ENCODE data around the gene GRIA1. TPM values are rescaled to one million over a fixed set of nuclear protein-coding genes. Genes with fewer than 3 reads are reported as not detected.

GRIA1 gene
- total RNA-seq, 2 experiments from 2014 or later, result not detected

- ATAC-seq (no peak), DNase-seq (no peak)
- ChIA-PET POLR2A (no interaction called here), CTCF (no interaction called here)
- Mint-ChIP-seq H3K4me3 (no peak overlapping the region), H3K9me3 (ENCODE audit: low read depth) (no peaks in the 10 kb centered on the region), H3K4me1 (no peaks in the 10 kb centered on the region), H3K27ac (no peak overlapping the region), H3K27me3 (no peaks in the 10 kb centered on the region), H3K36me3 (ENCODE audit: low read depth) (no peaks in the 10 kb centered on the region)
- intact Hi-C loops (cut with DNase I, micrococcal nuclease), result no loop called here
These were observed 35.1 kb downstream of the GRIA1 start for GRCh38 chr5:153525536-153525935.

DNA sequence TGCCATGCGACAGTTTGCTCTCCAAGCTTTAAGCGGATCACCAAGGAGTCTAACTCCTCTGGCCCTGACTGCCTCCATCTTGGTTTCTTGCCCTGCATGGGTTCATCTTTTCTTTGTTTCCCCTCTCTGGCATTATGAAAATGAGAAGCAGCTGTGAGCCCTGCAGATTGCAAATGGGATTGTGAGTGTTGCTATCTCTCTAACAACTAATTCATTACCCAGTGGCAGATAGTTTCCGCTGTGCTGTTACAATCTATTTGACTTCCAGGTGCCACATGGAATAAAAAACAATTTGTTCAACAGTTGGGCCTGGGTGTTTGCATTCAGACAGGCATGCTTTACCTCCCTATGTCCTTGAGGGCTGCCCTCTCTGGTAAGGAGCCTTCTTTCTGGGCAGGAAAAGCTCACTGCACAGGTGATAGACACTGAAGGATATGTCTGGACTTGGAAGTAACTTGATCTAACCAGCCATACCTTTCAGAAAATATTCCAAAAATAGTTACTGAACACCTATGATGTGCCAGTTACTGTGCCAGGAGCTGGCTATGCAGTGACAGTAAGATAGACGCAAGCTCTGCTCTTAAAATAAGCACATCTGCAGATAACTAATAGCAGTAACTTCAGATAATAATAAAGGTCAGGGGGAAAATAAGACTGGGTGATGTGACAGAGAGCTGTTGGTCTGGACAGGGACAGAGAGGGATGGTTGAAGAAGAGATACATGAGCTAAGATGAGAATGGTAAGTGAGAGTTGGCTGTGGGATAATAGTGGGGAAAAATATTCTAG lies 40.1 kb downstream of the GRIA1 start:
- DNase-seq, result no peak
- no peak for ATAC-seq
- intact Hi-C loops (cut with DNase I, micrococcal nuclease), result no loop called here
- Mint-ChIP-seq H3K4me3 (no peak overlapping the region), H3K27me3 (no peaks in the 10 kb centered on the region), H3K27ac (no peak overlapping the region), H3K4me1 (no peaks in the 10 kb centered on the region), H3K9me3 (ENCODE audit: low read depth) (no peaks in the 10 kb centered on the region), H3K36me3 (ENCODE audit: low read depth) (no peaks in the 10 kb centered on the region)
- CTCF ChIA-PET, result interaction anchor here (0.7 kb wide), 1 partner anchor 143 kb away, joined by 5 read pairs; no protein-coding TSS in a partner anchor
- POLR2A ChIA-PET, result no interaction called here

GRCh38 chr5:153533546-153533945 lies 43.1 kb downstream of the GRIA1 start:
- H3K27me3 Mint-ChIP-seq, result no peaks in the 10 kb centered on the region
- CTCF ChIA-PET, result interaction anchor here (0.6 kb wide), 2 partner anchors 144 to 418 kb away, joined by 3 read pairs; no protein-coding TSS in a partner anchor
- DNase-seq (no peak), ATAC-seq (no peak)
- no peak overlapping the region for H3K4me3 Mint-ChIP-seq
- no peak overlapping the region for H3K27ac Mint-ChIP-seq
- H3K36me3 Mint-ChIP-seq (ENCODE audit: low read depth), result no peaks in the 10 kb centered on the region
- no peaks in the 10 kb centered on the region for H3K4me1 Mint-ChIP-seq
- intact Hi-C loops (cut with DNase I, micrococcal nuclease), result no loop called here
- POLR2A ChIA-PET, result no interaction called here
- no peaks in the 10 kb centered on the region for H3K9me3 Mint-ChIP-seq (ENCODE audit: low read depth)

DNA sequence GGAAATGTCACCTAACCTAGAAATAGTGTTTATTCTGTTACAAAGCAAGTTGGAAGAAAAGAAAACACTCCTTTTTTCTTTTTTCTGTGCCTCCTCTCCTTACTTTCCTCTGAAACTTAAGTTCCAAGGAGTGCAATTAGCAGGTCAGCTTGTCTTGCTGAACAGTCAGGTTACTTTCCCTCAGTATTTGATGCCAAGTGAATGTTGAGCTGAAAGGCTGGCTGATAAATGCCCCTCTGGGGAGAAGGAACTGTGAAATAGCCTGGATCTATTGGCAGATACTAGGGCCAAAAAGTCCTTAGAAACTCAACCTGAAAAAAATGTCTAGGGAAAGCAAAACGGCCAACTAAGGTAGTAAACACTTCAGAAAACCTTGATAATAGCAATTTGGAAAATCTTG lies 43.6 kb downstream of the GRIA1 start:
- ATAC-seq, result no peak
- Mint-ChIP-seq H3K4me3 (no peak overlapping the region), H3K27ac (no peak overlapping the region), H3K36me3 (ENCODE audit: low read depth) (no peaks in the 10 kb centered on the region), H3K4me1 (no peaks in the 10 kb centered on the region), H3K9me3 (ENCODE audit: low read depth) (no peaks in the 10 kb centered on the region), H3K27me3 (no peaks in the 10 kb centered on the region)
- ChIA-PET CTCF (no interaction called here), POLR2A (no interaction called here)
- no peak for DNase-seq
- intact Hi-C loops (cut with DNase I, micrococcal nuclease), result no loop called here

GRCh38 chr5:153537207-153537606 lies 46.7 kb downstream of the GRIA1 start:
- H3K4me3 Mint-ChIP-seq, result no peak overlapping the region
- no peaks in the 10 kb centered on the region for H3K9me3 Mint-ChIP-seq (ENCODE audit: low read depth)
- intact Hi-C loops (cut with DNase I, micrococcal nuclease), result no loop called here
- POLR2A ChIA-PET, result no interaction called here
- no peak overlapping the region for H3K27ac Mint-ChIP-seq
- H3K36me3 Mint-ChIP-seq (ENCODE audit: low read depth), result no peaks in the 10 kb centered on the region
- DNase-seq (no peak), ATAC-seq (no peak)
- CTCF ChIA-PET, result interaction anchor here (0.5 kb wide), 1 partner anchor 27 kb away, joined by 3 read pairs; no protein-coding TSS in a partner anchor
- H3K4me1 Mint-ChIP-seq, result no peaks in the 10 kb centered on the region
- peaks cover 2% of the 10 kb centered on the region for H3K27me3 Mint-ChIP-seq

GRCh38 chr5:153539983-153540382 lies 49.5 kb downstream of the GRIA1 start:
- H3K4me1 Mint-ChIP-seq, result no peaks in the 10 kb centered on the region
- no peak for DNase-seq
- CTCF ChIA-PET, result interaction anchor here (0.8 kb wide), 1 partner anchor 340 kb away, joined by 3 read pairs; no protein-coding TSS in a partner anchor
- H3K4me3 Mint-ChIP-seq, result no peak overlapping the region
- H3K27me3 Mint-ChIP-seq, result peaks cover 2% of the 10 kb centered on the region
- intact Hi-C loops (cut with DNase I, micrococcal nuclease), result no loop called here
- no peak overlapping the region for H3K27ac Mint-ChIP-seq
- POLR2A ChIA-PET, result no interaction called here
- peaks cover 2% of the 10 kb centered on the region for H3K9me3 Mint-ChIP-seq (ENCODE audit: low read depth)
- no peak for ATAC-seq
- H3K36me3 Mint-ChIP-seq (ENCODE audit: low read depth), result no peaks in the 10 kb centered on the region

DNA sequence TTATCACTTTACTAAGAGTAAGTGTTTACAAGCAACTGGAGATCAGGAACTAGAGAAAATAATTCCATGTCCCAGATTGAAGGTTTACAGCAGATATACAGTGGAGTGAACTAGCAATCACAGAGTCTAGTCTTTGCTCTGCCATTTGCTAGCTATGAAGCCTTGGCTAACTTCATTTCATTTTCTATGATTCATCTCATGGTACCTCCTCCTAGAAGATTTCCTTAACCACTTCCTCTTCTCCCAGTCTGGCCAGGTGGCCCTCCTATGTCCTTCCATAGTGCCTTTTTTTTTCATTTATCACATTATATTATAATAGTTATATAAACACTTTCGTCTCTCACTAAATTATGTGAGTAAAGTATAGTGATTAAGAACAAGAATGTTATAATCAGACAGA lies 52.1 kb downstream of the GRIA1 start:
- no peak for ATAC-seq
- ChIA-PET POLR2A (no interaction called here), CTCF (no interaction called here)
- Mint-ChIP-seq H3K9me3 (ENCODE audit: low read depth) (peaks cover 2% of the 10 kb centered on the region), H3K4me3 (no peak overlapping the region), H3K27me3 (peaks cover 2% of the 10 kb centered on the region), H3K27ac (no peak overlapping the region), H3K4me1 (no peaks in the 10 kb centered on the region), H3K36me3 (ENCODE audit: low read depth) (no peaks in the 10 kb centered on the region)
- no peak for DNase-seq
- intact Hi-C loops (cut with DNase I, micrococcal nuclease), result no loop called here

GRCh38 chr5:153543288-153543687 lies 52.8 kb downstream of the GRIA1 start:
- Mint-ChIP-seq H3K4me1 (no peaks in the 10 kb centered on the region), H3K4me3 (no peak overlapping the region), H3K27ac (no peak overlapping the region), H3K36me3 (ENCODE audit: low read depth) (no peaks in the 10 kb centered on the region), H3K9me3 (ENCODE audit: low read depth) (peaks cover 2% of the 10 kb centered on the region), H3K27me3 (peaks cover 2% of the 10 kb centered on the region)
- intact Hi-C loops (cut with DNase I, micrococcal nuclease), result no loop called here
- POLR2A ChIA-PET, result no interaction called here
- no peak for DNase-seq
- ATAC-seq, result no peak
- CTCF ChIA-PET, result interaction anchor here (0.8 kb wide), 1 partner anchor 441 kb away, joined by 3 read pairs; no protein-coding TSS in a partner anchor

- Mint-ChIP-seq H3K27ac (no peak overlapping the region), H3K36me3 (ENCODE audit: low read depth) (no peaks in the 10 kb centered on the region)
These were observed 53.5 kb downstream of the GRIA1 start for GRCh38 chr5:153543959-153544470.

DNA sequence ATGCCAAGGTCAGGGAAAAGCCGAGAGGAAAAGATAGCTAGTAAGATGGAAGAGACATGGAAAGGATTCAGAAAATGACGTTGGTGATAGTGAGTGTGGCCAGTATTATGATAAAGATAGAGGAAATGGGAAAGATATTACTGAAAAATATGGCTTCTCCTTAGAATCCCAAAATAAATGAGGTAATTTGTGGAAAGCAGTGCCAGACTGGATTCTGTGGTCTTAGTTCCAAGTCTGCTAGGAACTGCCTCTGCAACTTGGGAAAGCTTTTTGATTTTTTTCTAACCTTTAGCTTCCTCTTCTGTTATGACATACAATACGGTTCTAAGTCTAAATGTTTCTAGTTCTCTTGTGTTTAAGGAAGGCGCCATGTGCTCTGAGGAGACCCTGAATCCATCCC lies 54.2 kb downstream of the GRIA1 start:
- no peak for DNase-seq
- ATAC-seq, result no peak
- CTCF ChIA-PET, result no interaction called here
- no peaks in the 10 kb centered on the region for H3K36me3 Mint-ChIP-seq (ENCODE audit: low read depth)
- no peak overlapping the region for H3K27ac Mint-ChIP-seq
- H3K27me3 Mint-ChIP-seq, result peaks cover 2% of the 10 kb centered on the region
- H3K4me3 Mint-ChIP-seq, result no peak overlapping the region
- intact Hi-C loops (cut with DNase I, micrococcal nuclease), result no loop called here
- POLR2A ChIA-PET, result no interaction called here
- H3K4me1 Mint-ChIP-seq, result no peaks in the 10 kb centered on the region
- H3K9me3 Mint-ChIP-seq (ENCODE audit: low read depth), result peaks cover 2% of the 10 kb centered on the region

More at GRCh38 chr5:153543959-153544470, 53.5 kb downstream of the GRIA1 start:
- peaks cover 2% of the 10 kb centered on the region for H3K9me3 Mint-ChIP-seq (ENCODE audit: low read depth)
- H3K4me3 Mint-ChIP-seq, result no peak overlapping the region
- CTCF ChIA-PET, result interaction anchor here (0.8 kb wide), 1 partner anchor 442 kb away, joined by 3 read pairs; no protein-coding TSS in a partner anchor
- H3K4me1 Mint-ChIP-seq, result no peaks in the 10 kb centered on the region
- POLR2A ChIA-PET, result no interaction called here
- intact Hi-C loops (cut with DNase I, micrococcal nuclease), result no loop called here
- ATAC-seq (no peak), DNase-seq (no peak)
- H3K27me3 Mint-ChIP-seq, result peaks cover 2% of the 10 kb centered on the region

DNA sequence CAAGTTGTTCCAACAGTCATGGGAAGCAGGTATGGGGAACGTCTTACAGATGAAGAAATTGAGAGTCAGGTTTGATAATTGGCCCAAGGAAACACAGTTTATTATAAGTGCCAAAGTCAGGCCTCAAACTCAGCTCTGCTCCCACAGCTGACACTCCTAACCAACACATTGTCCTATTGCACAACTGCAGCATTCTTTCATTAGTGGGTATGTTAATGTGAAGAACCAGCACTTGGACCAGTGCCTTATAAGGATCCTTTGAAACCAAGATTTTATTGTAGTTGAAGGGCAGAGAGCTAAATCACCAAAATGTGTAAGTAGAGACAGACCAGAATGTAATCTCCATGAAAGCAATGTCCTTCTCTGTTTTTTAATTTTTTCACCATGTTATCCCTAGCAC lies 56.1 kb downstream of the GRIA1 start:
- Mint-ChIP-seq H3K9me3 (ENCODE audit: low read depth) (peaks cover 2% of the 10 kb centered on the region), H3K4me1 (no peaks in the 10 kb centered on the region), H3K4me3 (no peak overlapping the region), H3K36me3 (ENCODE audit: low read depth) (no peaks in the 10 kb centered on the region), H3K27ac (no peak overlapping the region), H3K27me3 (peaks cover 2% of the 10 kb centered on the region)
- intact Hi-C loops (cut with DNase I, micrococcal nuclease), result no loop called here
- POLR2A ChIA-PET, result no interaction called here
- ATAC-seq (no peak), DNase-seq (no peak)
- CTCF ChIA-PET, result no interaction called here

DNA sequence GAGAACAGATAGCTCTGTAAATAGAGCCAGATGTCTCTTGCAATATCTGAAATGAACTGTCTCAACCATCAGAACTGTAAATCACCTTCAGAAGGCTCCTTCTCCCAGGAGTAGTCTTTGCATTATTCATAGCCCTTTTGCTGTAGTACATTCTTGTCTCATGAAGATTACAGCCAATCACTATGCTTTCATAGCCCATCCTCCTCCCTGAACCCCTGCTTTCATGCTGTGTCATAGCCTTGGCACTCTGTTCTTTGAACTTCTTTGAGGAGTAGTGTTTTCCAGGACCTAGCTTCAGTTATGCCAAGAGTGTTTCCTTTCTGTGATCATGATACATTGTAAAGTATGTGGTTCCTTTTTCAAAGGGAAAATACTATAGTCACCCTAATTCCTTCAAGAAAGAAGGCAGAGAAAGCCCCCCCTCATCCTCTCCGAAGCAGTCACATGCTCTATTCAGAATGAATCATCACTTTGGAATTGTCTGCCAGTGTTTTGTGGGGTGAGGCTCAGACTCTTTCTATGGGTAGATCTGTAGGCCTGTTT lies 61.1 kb downstream of the GRIA1 start:
- intact Hi-C loops (cut with DNase I, micrococcal nuclease), result no loop called here
- ChIA-PET CTCF (interaction anchor here (0.8 kb wide), 1 partner anchor 75 kb away, joined by 3 read pairs; no protein-coding TSS in a partner anchor), POLR2A (no interaction called here)
- Mint-ChIP-seq H3K27me3 (no peaks in the 10 kb centered on the region), H3K4me1 (peaks cover 6% of the 10 kb centered on the region), H3K27ac (no peak overlapping the region), H3K4me3 (no peak overlapping the region), H3K9me3 (ENCODE audit: low read depth) (no peaks in the 10 kb centered on the region), H3K36me3 (ENCODE audit: low read depth) (no peaks in the 10 kb centered on the region)
- DNase-seq (no peak), ATAC-seq (no peak)

Data from activated CD4-positive, alpha-beta T cell treated with anti-CD3 and anti-CD28 coated beads for 36 hours (primary cell).